GM18520 (cell line): ENCODE measurements around the gene ZNF668.
"Not testable (repeated sequence)": the region's sequence is repeated elsewhere in the genome, so short reads cannot be mapped to it uniquely, and the experiment has no call there.

Source experiments
- ATAC-seq: cut with Tn5 transposase; IDR thresholded peaks from one replicate; pipeline ENCODE4 v1.9.1; 2021; ENCODE audit not compliant: unreplicated experiment

The ZNF668 gene

DNA sequence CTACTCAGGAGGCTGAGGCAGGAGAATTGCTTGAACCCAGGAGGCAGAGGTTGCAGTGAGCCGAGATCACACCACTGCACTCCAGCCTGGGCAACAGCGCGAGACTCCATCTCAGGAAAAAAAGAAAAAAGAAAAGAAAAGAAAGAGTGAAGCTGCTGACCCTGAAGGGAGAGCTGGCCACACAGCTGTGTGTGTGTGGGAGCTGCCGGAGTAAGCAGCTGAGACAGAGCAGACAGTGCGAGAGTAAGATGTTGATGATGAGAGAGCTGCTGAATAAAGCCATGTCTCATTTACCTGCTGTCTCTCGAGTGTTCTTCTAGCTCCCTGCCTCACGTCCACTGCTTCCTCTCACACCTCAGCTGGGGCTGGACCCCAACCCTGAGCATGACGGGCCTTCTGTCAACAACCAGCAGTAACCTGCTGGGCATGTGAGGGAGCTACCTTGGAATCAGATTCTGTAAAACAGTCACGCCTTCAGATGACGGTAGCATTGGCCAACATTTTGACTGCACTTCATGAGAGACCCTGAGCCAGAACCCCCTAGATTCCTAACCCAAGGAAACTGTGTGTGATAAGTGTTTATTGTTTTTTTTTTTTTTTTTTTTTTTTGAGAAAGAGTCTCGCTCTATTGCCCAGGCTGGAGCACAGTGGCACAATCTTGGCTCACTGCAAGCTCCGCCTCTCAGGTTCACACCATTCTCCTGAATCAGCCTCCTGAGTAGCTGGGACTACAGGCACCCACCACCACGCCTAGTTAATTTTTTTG is 27.0 kb upstream of the ZNF668 start:
- ATAC-seq: not testable (repeated sequence)

DNA sequence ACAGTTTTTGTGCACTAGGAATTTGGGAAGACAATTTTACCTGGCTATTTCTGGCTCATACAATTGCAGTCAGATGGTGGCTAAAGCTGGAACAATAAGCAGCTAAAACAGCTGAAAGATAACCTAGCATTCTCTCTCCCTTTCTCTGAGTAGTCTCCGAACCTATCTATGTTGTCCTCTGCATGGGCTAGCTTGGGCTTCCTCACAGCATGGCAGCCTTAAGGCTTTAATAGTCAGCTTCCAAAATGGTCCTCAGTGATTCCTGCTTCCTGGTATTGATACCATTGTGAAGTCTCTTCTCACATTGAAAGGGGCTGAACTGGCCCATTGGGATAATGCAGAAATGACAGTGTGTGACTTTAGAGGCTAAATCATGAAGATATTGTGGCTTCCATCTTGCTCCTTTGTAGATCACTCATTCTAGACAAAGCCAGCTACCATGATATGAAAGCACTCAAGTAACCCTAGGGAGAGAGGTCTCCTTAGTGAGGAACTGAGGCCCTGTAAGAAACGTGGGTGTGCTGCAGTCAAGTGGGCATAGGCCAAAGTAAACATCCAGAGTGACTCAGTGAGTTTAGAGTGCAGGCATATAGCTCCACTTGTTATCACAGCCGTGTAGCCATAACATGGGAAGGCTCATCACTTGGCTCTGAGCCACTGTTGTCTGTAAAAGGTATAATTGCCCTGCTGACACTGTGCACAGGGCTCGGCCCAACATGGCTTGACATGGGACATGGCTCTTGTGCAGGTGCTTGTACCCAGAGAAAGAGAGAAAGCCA is 26.0 kb upstream of the ZNF668 start:
- no peak for ATAC-seq

DNA sequence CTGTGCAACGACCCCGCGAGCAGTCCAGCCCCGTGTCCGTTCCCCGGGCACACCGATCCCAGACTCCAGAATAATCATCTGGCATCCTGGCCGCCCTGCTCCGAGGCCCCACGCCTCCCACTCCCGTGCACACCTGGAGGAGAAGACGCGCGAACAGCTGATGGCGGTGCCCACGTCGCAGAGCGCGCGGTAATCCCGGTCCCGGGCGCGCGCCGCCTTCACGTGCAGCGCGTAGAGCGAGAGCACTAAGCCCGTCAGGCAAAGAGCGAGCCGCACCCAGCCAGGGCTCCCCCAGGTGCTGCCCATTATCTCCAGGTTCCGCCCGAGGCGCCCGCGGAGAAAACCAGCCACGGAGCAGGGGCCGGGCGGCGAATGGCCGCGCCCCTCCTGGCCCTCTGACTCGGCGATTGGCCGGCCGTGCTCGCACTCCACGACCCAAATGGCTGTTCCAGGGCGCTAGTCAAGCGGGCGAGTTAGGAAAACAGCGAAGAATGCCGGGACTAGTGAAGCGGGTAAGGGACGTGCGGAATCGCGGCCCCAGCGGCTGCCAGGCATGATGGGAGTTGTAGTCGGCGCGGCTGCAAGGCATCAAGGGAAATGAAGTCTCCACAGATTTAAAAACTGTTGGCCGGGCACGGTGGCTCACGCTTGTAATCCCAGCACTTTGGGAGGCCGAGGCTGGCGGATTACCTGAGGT is 20.5 kb upstream of the ZNF668 start, which contains the start of gene VKORC1:
Gene VKORC1 (minus strand): TSS at position 374 of the 697 bp plus-strand sequence. CDS start 68 bp downstream, at position 306.
- peak; percentile 82 for ATAC-seq

DNA sequence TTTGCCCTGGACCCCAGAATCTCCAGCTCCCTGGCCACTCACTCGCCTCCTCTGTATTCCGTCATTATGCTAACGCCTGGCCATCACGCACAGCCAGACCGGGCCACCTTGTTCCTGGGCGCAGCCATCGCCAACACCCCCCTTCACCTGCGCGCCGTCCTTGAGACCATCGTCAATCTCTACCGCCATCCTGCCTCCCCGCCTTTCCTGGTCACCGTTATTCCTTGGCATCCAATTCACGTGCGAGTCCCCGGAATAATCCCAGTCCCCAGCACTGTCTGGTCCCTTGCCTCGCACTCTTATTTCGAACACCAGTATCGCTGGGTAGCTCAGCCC is 20.0 kb upstream of the ZNF668 start:
- ATAC-seq: no peak

DNA sequence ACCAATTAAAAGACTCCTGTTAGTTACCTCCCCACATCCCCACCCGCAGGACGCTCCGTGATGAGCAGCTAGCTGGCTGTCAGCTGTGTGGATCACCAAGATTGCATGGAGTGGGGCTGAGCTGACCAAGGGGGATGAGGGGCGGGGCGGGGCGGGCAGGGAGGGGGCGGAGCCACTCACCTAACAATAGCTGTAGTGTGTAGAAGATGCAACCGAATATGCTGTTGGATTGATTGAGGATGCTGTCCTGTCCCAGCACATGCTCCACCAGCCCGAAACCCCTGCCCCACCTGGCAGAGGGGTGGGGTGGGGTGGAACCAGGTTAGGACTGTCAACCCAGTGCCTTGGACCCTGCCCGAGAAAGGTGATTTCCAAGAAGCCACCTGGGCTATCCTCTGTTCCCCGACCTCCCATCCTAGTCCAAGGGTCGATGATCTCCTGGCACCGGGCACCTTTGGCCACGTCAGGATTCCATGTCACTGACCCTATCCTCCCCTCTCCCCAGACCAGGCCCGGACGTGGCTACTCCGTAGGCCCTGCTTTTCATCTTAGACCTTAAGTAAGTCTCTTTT is 19.2 kb upstream of the ZNF668 start:
- no peak for ATAC-seq

DNA sequence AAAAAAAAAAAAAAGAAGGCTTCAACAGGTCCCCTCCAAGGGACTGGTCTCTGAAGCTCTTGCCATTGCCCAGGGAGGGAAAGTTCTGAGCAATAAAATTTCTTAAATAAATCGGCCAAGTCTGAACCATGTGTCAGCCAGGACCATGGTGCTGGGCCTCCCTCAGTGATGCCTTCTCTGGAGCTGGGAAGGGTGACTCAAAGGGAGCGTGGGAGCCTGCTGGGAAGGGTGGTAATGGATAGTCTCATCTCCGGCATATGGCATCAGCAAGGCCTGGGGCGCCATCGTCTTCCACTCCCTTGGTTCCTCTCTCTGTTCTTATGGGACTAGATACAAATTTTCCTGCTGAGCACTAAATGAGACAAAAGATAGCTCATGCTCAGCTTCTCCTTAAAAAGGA is 18.3 kb upstream of the ZNF668 start:
- ATAC-seq: no peak

DNA sequence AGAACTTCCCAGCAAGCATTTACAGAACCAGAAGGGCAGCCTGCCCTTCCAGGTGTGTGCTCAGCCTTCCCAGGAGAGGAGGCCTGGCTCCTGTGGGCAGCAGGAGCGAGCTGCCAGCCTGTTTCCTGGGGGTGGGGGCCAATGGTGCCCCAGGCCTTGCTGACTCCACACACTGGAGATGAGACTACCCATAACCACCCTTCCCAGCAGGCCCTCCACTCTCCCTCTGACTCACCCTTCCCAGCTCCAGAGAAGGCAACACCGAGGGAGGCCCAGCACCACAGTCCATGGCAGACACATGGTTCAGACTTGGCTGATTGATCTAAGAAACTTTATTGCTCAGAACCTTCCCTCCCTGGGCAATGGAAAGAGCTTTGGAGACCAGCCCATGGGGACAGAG is 16.5 kb upstream of the ZNF668 start:
- ATAC-seq: no peak

DNA sequence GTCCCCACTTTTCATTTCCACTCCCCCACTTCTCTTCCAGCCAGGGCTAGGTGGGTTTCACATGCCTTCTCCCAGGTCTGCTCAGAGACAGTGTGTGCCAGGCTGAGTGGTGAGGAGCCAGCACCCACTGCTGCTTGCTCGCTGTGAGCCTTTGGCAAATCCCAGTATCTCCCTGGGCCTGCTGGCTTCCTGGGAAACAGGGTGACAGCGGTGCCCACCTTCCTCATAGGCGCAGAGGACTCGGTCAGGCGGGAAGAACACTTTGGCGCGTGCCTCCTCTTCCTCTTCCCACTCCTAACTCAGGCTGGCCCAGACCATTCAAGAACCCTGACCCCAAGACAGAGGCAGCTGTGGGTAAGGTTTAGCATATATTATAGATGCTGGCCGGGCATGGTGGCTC is 15.2 kb upstream of the ZNF668 start:
- no peak for ATAC-seq

DNA sequence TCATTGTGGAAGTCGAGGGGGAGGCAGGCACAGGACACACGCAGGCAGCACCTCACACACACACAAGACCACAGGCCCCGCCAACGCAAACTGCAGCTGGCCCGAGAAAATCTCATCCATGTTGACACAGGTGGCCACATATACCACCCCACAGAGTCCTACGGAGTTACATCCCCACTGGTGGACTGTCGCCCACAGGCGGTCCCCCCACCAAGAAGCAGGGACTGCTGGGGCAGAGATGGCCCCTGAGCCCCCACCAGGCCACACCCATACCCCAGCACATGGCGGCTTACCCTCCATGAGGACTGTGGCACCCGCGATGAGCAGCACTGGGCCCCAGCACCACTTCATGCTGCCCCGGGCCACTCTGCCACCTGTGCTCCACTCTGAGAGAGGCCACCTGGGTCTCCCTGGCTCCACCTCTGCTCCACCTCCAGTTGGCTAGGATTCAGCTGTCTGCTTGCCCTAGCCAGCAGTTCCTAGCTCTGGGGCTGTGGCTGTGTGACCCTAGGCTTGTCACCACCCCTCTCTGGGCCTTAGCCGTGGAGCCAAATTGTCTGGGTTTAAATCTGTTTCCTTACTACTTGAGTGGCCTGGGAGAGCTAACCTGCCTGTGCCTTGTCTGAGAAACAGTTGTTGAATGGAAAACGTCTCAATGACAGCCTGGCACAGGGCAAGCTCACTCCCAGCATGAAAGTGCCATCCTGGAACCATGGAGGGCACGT is 14.6 kb upstream of the ZNF668 start, which contains the start of gene PRSS53:
Gene PRSS53 (minus strand): TSS at position 485 of the 725 bp plus-strand sequence. CDS start 134 bp downstream, at position 351.
- ATAC-seq: no peak

DNA sequence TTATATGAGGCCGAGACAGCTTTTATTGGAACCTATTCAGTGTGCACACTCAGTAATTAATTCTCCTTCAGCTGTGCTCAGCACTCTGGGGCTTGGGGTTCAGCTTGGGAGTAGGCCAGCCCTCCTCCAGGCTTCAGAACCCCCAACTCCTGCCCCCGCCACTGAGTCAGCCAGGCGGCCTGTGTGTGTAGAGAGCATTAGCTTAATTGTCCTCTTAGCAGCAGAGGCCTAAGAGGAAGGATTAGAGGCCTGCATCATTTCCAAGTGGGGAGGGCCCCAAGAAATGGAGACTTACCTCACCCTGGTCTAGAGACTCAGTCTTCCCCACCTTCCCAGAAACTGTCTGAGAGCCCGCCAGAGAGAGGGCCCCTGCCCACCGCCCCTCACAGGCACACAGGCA is 13.9 kb upstream of the ZNF668 start:
- ATAC-seq: no peak

DNA sequence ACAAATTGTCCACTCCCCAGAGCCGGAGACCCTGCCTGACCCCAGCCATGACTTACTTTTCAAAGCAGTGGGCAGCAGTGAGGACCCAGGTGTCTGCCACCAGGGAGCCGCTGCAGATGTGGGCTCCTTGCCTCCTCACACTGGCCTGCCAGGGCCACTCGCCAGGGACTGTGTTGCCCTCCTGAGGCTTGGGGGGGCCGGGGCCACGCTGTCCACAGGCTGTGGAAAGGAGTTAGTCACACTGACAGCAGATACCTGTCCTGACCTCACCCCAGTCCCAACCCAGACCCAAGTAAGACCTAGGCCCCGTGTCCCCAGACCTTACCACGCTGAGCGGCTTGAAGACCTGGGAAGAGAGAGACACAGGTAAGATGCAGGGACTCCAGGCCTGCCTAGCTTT is 13.4 kb upstream of the ZNF668 start:
- no peak for ATAC-seq

DNA sequence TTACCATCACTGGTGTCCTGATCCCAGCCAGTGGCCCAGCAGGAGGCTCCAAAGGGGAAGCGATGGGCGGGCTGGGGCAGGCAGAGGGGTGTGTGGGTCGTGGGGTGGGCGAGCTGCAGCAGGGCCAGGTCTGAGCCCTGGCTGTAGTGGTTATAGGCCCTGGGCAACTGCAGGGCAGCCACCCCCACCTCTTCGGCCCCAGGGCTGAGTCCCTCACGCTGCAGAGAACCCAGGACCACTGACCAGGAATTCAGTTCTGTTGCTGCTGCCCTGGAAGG is 12.5 kb upstream of the ZNF668 start:
- no peak for ATAC-seq

DNA sequence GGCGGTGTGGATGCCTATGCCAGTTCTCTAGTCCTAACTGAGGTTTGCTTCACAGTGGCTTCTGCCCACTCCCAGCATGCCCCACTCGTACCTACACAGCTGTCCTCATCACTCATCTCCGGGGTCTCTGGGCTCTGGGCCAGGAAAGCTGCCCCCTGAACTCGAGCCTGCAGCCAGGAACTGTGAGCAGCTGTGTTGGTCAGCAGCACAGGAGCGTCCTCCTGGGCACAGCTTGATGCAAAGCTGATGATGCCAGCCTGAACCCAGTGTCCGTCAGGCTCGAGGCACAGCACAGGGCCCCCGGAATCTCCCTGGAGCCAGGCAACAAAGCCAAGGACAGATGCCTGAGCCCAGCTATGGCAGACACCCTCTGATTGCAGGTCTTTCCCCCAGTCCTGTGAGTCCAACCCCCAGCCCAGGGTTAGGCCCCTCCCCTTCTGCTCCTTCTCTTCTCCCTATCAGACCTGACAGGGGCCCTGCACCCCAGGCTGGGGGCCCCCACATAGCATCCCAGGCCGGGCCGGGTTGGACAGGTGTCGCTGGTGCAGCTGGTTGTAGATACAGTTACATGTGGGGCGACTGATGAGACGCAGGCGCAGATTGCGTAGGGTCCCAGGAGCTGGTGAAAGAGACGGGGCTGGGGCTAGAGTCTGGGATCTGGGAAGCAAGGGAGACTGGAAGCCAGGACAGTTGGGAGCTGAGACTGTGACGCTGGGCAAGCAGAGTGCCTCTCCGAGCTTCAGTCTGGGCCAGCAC is 12.0 kb upstream of the ZNF668 start:
- no peak for ATAC-seq

DNA sequence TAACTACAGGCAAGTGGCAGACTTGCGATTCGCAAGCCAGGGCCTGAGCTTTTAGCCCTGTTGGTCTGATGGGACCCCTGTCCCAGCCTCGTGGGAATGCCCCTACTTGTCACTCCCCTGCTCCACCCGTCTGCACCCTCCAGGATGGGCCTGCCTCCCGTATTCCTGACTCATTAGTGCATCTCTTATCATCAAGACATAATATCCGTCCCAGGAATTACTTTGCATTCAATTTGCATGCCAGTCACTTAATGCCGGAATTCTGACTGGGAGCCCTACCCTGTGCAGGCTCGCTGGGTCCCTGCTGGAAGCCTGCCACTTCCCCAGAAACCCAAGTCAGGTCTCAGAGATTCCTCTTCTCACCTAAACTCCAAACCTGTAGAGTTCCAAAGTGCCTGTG is 11.4 kb upstream of the ZNF668 start:
- no peak for ATAC-seq

DNA sequence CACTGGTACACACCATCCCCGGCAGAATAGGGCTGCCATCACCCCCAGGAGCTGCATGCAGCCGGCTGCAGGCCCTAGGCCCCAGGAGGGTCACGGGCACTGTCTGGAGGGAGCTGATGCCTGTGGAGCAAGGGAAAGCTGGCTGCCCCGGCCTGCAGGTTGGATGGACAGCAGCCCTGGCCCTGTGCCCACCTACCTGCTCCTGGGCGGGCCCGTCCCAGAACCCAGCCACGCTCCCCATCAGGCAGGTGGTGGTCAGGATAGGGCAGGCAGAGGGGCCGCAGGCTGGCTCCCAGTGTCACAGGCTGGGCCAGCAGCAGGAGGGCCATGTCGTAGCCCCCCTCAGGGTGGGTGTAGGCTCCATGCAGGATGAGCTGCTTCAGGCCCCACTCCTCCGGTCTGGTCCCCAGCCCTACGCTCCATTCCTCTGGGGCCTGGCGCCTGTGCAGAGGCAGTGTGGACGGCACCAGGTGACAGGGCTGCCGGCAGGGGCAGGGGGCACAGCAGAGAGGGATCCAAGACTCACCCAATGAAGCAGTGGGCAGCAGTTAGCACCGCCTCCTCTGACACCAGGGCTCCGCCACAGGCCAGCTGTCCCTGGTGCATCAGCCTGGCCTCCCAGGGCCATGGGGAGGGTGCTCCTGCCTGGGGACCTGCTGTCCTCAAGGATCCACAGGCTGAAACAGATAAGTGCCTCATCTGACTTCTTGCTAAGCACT is 10.7 kb upstream of the ZNF668 start:
- ATAC-seq: no peak

DNA sequence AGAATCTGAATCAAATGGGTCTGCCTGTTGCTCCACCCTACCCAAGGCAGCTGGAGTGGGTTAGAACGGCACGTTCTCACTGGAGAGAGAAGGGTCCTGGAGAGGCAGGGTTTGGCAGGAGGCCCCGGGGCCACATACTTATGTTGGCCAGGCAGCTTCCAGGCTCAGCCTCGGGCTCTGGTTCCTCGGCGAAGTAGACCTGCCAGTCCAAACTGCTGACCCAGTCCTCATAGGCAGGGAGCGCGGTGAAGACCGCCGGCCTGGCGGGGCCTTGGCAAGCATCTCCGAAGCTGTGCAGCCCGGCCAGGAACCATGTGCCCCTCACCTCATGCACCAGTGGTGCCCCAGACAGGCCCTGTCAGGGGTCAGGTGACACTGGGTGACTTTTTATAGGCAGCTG is 9.9 kb upstream of the ZNF668 start:
- no peak for ATAC-seq

DNA sequence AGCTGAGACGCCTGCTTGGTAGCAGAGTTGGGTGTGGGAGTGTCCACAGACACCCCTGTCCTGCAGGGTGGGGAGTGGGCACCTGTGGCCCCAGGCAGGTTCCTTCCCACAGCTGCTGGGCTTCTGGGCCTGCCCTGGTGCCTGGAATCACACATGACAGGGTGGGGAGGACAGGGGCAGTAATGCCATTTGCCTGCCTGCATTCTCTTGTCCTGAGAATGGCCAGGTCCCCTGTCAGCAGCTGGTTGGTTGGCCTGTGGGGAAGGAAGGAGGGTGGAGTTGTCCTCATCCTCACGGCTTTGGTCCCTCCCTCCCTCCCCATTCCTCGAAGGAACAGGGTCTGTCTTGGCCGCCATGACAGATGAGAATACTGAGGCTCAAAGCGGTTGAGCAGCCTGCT is 9.5 kb upstream of the ZNF668 start:
- no peak for ATAC-seq

DNA sequence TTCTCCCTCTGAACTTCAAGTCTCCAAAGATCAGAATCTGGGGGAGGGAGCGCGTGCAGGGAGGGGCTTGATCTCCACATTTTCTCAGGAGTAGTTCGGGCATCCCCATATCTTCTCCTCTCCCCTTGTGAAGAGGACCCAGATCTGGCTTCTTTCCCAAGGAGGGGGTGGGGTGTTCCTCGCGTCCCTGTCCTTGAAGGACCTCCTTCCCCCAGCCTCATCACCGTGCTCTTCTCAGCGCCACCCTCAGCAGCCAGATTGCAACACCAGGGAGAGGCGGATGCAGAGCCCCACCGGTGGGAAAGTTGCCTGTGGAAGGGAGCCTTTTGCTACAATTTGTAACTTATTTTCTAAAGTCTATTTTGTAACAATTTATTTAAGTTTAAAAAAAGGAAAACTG is 9.0 kb upstream of the ZNF668 start:
- no peak for ATAC-seq

DNA sequence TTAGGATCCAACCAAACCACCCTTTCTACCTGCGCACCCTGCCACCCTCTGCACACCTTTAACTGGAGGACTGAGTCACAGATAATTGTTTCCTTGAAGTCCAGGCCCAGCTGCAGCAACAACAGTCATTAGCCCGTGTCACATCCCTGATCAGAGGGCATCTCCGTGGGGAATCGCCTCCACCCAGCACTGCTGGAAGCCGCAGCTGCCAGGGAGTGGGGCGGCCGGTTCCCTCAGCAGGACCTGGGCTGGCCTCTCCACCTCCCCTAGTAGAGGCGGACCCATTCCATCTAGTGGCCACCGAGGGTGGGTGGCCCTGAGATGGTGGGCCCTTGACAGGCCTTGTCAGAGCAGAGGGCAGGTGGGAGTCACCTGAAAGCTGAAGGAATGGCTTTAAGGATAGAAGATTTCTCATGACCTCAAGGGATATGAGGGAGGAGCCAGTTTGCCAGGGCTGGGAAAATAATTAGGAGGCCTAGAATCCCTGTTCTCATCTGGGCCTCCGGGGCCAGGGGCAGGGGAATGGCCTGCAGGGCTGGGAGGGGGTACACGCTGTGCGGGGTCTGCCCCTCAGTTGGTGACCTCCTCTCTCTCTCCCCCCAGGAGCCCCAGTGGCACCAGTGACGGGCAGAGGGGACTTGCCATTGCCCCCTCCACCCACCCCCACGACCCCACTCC is 8.5 kb upstream of the ZNF668 start:
- no peak for ATAC-seq
